HG03097 (cell line): Measurements from ENCODE around the gene ADAMTS12.

ENCODE experiments used
- ATAC-seq: cut with Tn5 transposase; IDR thresholded peaks from one replicate; pipeline ENCODE4 v1.9.1; 2021; ENCODE audit not compliant: unreplicated experiment, low FRiP score

ADAMTS12 gene

DNA sequence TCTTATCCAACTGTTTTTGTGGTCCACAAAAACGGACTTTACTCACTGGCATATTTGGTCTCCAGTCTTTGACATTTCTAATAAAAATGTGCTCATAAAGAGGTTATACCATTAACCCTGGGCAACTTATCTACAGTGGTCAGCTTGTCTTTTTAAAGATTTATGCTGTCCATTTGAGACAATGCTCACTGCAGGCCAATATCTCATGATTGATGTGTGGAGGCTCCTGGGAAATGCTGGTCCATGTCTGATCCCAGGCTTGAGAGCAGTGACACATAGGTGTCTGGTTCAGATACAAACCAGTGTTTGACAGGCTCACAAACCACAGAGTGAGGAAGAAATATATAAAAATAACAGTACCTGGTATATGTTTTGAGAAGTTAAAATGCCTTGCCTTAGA, 270.3 kb downstream of the ADAMTS12 start:
- ATAC-seq: no peak

DNA sequence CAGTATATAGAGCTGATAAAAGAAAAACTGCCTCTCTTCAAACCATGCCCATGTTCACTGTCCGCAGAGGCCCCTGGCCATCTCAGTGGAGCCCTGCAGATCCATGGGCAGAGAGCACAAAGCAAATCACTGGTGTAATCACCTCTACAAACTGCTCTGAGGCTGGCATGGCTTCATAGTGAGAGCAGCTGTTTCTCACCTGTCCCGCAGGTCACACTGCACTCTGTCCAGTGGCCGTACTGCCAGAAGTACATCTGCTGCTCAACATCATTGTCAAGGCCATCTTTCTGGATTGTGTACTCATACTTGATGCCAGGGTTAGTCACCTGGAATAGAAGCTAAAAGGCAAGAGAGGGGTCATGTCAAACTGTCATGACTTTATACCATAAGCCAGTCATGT, 277.8 kb downstream of the ADAMTS12 start:
- no peak for ATAC-seq

DNA sequence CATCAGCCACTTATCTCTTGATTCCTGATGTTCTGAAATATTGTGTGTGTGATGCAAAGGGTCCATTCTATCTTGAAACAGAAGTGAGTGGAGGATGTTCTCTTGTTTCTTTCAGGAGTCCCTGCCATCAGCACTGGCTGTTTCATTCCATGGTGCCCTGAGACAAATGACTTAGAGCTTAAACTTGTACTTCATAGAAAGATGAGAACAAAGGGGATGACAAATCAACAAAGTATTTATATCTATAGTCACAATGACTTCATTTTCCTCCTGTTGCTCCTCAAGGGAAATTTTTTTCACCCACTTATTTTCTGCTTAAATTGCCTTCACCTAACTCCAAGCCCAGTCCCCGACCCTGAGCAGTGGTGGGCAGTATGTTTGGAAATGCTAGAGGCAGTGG, 279.4 kb downstream of the ADAMTS12 start:
- ATAC-seq: no peak

DNA sequence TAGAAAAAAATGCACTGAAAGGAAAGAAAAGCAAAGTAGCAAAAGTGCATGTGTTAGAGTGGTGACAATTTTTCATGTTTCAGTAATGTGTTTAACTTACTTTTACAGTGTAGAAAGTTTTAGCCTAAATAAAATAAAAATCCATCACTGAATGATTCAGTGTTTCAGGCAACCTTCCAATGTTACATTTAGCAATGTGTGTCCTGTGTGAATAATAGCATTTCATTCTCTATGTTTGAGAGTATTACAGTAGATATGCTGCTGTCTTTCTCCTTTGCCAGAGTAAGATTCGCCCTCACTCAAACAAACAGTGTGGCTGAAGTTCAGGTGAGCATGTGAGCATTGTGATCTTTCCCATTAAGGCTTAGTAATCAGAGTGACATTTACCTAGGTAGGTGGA, 279.9 kb downstream of the ADAMTS12 start:
- no peak for ATAC-seq

DNA sequence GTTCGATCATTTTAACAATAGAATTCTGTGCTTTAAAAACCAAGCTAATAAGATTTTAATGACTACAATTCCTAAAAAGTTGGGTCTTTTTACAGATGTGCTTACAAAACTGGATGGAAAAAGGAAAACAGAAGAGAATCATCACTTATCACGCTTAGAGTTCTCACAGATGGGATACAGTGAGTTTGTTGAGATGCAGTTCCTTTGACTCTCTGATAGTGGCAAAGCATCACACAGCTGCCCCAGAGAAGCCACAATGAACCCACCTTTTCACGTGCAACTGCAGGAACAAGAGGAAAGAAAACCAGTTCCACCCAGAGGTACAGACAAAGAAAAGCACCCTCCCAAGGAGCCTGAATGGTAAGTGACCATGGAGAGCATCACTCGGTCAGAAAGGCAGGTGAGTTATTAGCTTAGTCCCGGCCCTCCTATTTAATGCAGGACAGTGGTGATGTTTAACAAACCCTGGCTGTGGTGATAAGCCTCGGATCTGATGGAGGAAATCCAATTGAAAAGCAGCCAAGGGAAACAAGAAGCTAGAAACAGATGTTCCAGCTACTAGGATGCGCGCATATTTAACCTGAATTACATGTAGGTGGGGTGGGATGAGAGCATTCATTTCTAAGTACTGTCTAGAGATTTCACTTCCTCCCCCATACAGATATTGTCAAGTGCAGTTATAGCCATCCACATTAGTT, 283.3 kb downstream of the ADAMTS12 start:
- no peak for ATAC-seq

DNA sequence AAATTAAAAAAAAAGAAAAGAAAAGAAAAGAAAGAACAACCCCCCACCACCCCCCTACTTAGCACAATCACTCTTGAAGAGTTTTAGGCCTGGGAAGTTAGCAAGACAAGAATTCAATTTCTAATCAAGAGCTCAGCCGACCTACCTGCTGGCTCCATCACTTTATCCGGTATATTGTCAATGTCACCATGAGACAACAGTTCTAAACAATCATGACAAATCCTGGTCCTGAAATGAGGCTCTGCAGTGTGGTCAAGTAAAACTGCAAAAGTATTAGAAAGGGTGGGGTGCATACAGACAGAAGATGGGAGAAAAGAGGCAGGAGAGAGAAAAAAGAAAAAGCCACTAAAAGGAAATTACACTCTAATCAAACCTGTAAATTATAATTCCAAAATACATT, 287.3 kb downstream of the ADAMTS12 start:
- ATAC-seq: no peak

DNA sequence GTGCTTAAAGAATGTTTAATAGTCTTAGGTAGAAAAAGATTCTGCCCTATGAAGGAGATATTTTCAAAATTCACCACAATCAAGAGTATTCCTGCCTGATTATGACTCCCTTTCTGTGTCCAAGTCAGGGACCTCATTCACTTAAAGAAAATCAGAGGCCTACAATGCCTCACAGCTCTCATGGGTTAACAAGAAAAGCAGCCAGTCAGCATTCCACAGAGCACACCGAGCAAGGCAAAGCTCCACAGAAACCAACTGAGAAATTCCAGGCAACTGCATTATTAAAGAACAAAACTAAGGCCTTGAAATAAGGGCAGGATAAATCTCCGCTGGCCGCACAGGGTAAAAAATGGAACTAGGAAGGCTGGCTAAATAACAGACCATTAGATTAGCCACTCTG, 289.9 kb downstream of the ADAMTS12 start:
- no peak for ATAC-seq

DNA sequence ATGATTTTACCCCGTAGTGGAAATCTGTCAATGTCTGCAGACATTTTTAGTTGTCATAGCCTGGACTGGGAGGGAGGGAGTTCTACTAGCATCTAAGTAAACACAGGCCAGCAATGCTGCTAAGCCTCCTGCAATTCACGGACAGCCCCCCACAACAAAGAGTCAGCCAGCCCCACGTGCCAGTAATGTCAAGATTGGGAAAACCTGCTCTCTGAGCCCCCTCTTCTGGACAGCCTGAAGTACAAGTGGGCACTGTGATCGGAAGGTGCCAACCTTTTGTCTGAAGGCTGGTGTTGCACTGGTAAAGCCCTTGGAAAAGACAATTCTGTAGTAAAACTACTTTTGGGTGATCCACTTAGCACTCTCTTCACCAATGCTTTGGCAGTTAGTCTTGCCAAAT, 296.5 kb downstream of the ADAMTS12 start:
- no peak for ATAC-seq

DNA sequence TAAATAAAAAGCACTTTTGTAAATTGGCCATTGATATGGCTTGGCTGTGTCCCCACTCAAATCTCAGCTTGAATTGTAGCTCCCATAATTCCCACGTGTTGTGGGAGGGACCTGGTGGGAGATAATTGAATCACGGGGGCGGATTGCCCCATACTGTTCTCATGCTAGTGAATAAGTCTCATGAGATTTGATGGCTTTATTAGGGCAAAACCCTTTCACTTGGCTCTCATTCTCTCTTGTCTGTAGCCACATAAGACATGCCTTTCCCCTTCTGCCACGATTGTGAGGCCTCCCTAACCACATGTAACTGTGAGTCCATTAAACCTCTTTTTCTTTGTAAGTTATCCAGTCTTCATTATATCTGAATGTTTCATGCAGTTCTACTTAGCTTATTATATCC, 297.8 kb downstream of the ADAMTS12 start:
- ATAC-seq: no peak

DNA sequence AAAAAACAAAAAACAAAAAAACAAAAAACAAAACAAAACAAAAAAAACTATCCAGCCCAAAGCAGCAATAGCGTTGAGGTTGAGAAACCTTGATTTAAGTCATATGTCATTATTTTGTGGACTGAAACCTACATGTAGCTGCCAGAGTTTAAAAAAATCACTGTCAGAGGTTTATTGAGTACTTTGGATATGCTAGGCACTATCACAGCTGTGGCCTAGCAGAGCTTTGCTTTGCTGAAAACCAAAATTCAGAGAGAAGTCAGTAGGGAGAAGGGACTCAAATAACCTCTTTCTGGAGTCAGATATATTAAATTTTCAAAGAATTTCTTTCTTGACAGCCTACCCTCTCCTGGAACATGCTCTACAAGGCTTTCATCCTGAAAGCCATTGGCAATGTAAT, 299.5 kb downstream of the ADAMTS12 start:
- ATAC-seq: no peak

DNA sequence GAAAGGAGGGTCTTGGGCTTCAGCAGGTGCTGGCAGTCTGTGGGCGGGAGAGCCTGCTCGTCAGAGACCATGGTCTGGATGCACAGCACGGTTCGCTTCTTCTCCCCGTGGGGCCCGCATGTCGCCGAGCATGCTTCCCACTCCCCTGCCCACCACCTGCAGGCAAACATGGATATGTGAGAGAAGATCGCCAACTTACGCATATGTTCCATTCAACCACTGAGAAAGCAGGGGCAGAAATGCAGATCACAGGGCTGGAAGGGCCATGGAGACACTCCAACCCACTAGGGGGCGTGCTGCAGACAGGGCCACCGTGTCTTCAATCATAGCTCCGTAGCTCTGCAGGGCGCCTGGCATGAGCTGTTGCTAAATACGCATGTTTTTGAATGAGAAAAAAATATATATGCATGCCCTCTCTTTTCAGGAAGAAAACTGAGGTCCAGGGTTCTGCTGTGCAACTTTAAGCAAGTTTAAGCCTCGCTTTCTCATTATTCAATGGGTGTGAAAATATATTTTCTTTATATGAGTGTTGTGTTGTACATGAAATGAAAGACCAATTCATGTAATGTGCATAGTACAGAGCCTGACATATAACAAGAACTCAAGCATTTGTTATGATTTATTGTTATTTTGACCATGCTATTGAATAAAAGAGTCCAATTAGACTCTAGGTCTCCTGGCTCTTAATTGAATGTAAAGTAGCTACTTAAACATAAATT, 303.0 kb downstream of the ADAMTS12 start:
- ATAC-seq: no peak

DNA sequence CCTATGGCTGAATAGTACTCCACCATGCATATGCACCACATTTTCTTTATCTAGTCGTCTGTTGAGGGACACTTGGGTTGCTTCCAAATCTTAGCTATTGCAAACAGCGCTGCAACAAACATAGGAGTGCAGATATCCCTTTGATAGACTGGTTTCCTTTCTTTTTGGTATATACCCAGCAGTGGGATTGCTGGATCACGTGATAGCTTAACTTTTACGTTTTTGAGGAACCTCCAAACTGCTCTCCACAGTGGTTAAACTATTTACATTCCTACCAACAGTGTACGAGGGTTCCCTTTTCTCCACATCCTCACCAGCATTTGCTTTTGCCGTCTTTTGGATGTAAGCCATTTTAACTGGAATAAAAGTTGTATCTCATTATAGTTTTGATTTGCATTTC, 308.5 kb downstream of the ADAMTS12 start:
- ATAC-seq: no peak

DNA sequence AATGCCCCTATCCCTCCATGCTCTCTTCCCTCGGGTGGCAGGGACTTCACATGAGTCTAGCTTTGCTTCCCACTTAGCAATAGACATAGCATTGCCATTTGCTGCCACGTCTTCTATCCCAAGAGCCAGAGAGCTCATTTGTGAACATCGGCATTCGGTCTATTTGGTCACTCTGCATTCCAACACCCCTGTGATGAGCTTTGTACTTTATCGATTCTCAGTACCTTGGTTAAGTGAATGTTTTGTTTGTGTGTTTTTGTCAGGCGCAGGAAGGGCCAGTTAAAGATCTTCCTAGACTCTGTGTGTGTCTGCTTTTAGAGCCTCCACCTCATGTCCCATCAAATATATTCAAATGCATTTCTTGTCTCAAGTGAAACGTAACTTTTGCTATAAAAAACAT, 309.4 kb downstream of the ADAMTS12 start:
- ATAC-seq: no peak

DNA sequence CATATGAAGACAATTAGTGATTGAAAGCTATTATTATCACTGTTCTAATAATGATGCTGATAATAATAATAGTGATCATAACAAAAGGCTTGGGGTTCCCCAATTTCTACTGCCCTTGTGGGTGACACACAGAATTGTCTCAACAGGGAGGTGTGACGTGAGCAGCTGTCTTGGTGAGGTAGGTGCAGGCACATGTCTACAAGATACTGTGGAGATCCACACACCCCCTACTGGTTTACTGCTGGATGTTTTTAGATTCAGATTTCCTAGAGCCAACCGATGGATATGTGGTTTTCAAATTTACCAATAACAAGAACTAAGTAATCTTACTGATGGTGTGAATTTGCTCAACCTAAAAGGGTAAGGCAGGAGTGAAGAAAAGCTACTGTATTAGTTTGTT, 312.0 kb downstream of the ADAMTS12 start:
- ATAC-seq: no peak

DNA sequence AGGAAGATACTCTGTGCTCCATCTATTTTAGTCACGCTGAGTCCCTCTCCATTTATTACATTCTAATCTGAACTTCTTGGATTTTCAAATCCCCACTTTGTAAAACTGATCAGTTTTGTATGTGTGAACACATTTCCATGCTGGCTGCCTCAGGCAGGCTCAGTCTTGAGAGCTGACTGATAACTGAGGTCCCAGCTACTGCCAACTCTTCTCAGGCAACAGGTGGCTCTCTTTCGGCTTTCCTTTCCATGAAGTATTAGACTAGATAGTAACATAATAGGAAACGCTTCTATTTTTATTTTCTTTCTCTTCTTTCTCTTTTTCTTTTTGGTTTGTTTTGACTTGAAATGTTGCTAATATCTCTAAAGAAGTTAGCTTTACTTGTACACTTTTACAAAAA, 312.6 kb downstream of the ADAMTS12 start:
- no peak for ATAC-seq

DNA sequence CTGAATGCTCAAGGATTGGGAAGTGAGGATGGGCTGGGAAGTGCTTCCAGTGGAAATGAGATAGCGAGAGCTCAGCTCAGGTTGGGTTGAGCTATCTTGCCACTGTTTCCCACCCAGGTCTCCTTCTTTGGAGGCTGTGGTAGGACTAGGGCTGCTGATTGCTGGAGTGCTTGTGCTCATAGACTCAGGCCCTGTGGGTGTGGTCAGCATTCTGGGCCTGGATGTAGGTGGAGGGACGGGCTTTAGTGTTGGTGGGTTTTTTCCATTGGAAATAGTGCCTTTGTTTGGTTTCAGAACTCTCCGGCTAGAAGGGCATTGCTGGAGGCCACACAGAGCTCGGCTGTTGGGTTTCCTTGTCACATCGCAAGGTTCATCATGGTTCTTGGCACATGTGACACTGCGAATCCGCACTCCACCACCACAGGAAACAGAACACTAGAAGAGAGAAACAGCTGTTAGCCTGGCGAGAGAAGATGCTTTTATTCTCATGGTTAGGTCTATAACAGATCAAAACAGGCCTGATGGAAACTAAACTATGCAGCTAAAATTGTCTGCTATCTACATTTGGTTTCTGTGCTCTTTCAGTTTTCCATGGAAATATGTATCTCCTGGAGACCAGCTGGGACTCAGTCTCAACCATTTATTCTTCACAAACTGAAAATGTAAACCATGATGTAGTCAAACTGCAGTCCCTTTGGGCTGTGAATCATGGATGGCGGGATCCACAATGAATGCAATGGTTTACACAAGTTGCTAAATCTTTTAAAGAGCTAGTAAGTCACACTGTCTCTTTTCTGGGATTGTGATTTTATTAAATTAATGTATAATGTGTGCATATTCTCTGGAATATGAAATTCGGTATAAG, 314.8 kb downstream of the ADAMTS12 start:
- ATAC-seq: no peak

DNA sequence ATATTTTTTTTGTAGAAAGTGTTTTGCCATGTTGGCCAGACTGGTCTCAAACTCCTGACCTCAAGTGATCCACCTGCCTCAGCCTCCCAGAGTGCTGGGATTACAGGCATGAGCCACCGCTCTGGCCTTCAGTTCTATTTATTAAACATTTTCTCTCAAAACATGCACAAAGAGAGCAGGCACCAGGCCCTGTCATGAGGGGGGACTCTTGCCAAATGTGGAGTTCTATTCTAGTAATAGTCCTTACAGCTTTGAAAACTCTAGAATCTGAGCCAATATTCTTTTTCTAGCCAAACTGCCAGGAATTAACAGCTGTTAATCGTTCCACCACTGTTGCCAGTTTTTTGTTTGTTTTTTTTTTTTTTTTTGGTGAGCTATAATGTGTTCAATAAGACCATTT, 326.5 kb downstream of the ADAMTS12 start:
- no peak for ATAC-seq

DNA sequence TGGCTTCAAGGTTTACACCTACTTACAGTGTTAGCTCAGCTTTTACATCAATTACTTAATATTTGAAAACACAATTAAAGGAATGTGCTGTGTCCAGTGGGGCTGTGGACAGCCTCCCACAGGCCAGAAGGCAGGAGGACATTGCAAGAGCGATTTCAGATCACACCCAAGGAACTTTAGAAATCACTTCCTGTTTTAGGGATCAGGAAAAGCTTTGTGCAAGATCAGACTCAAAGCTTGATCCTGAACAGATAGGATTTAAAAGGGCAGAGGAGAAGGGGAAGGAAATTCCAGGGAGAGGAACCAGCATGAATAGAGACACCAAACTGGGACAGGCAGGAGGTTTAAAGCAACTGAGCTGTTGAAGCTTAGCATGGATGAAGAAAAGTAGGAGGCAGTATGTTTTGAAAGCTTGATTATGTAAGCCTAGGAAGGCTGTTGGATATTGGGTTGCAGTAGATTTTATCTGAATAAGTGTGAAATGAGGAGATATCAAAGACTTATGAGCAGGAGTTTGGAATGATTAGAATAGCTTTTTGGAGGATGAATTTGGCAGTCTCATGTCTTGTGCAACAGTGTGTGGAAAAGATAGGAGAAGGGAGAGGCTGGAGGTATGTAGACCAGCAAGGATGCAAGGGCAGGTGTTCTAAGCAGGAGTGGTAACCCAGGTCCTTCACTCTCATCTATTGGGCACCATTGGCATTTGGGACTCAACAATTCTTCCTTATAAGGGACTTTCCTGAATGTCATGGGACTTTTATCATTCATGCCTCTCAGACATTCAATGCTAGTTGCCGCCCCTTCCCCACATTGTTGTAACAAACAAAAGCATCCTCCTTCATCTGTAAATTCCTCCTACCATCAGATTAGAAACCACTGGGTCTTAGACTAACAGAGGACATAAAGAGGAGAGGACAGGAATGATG, 327.5 kb downstream of the ADAMTS12 start:
- ATAC-seq: no peak

DNA sequence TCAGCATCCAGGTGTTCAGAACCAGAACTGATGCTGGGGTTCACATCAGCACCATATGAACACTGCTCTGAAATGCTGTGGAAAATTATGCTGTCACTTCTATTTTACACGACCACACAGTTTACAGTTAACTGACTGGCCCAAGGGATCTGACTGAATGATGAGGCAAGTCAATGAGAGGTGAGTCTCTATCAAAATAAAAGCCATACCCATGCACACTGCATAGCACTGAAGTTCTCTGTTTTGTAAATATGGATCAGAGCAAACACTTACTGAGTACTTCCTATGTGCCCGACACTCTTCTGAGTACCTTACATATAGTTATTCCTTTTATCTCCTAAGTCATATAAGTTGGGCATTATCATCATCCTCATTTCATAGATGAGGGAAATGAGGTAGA, 328.3 kb downstream of the ADAMTS12 start:
- ATAC-seq: no peak

DNA sequence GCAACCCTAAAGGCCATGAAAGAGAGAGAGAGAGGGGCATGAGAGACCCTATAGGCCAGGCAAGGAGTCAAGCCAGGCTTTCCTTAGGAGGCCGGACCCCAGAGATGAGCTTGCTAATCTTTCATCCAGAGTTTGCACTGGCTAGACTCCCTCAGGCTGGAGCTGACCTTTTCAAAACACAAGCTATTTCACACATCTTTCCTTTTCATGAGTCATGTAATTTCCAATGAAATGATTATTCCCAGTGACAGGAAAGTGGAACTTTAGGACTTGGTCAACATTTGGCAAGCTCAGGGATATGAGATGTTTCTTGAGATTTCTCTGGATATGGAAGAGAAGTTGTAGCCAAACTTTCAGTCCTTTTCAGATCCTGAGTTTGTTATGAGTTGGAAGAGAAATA, 333.3 kb downstream of the ADAMTS12 start:
- no peak for ATAC-seq
